ENCODE measurements around the gene NCS1. TPM values are rescaled to one million over a fixed set of nuclear protein-coding genes. Genes with fewer than 3 reads are reported as not detected.
"Not testable (repeated sequence)": the region's sequence is repeated elsewhere in the genome, so short reads cannot be mapped to it uniquely, and the experiment has no call there.

The NCS1 gene
- polyA plus RNA-seq, 3 donors: 1.3 to 5.2 (median 3.9) TPM

GRCh38 chr9:130264414-130265350, 92.5 kb downstream of the NCS1 start:
- no peak overlapping the region for H3K27ac ChIP-seq (ENCODE audit: low read depth, low read length)
- WGBS, 3 donors: 62 to 69% (median 63%) methylated on average over 18 of the region's 18 CpGs

GRCh38 chr9:130265431-130266235, 93.4 kb downstream of the NCS1 start, which contains the start of gene HMCN2:
HMCN2 (plus strand) TSS chr9:130265760; CDS start chr9:130265879, 119 bp downstream.
- H3K27ac ChIP-seq (ENCODE audit: low read depth, low read length): no peak within 1 kb of the TSS
- WGBS, 3 donors: 1 to 3% (median 3%) methylated on average over 53 to 82 of the region's 89 CpGs

- WGBS, 3 donors: 29 to 38% (median 37%) methylated on average over 34 to 41 of the region's 41 CpGs
- H3K27ac ChIP-seq (ENCODE audit: low read depth, low read length): no peak overlapping the region
Measured at GRCh38 chr9:130266236-130267098, 94.3 kb downstream of the NCS1 start.

- WGBS, 3 donors: 88 to 92% (median 88%) methylated on average over 5 of the region's 5 CpGs
Measured at GRCh38 chr9:130267930-130268329, 95.7 kb downstream of the NCS1 start.

GRCh38 chr9:130268521-130269211, 96.5 kb downstream of the NCS1 start:
- WGBS, 3 donors: 39 to 52% (median 39%) methylated on average over 16 of the region's 16 CpGs
- no peak overlapping the region for H3K27ac ChIP-seq (ENCODE audit: low read depth, low read length)

More at GRCh38 chr9:130267930-130268329, 95.7 kb downstream of the NCS1 start:
- no peak overlapping the region for H3K27ac ChIP-seq (ENCODE audit: low read depth, low read length)

- WGBS, 3 donors: 62 to 77% (median 75%) methylated on average over 6 of the region's 6 CpGs
Measured at GRCh38 chr9:130271473-130271872, 99.3 kb downstream of the NCS1 start.

GRCh38 chr9:130275156-130275555, 103.0 kb downstream of the NCS1 start:
- WGBS, 3 donors: 73 to 82% (median 75%) methylated on average over 9 of the region's 9 CpGs
- H3K27ac ChIP-seq (ENCODE audit: low read depth, low read length): no peak overlapping the region

More at GRCh38 chr9:130271473-130271872, 99.3 kb downstream of the NCS1 start:
- H3K27ac ChIP-seq (ENCODE audit: low read depth, low read length): no peak overlapping the region

GRCh38 chr9:130276121-130276520, 103.9 kb downstream of the NCS1 start:
- 51 to 98% (median 84%) methylated on average over 3 of the region's 3 CpGs for WGBS, 3 donors
- H3K27ac ChIP-seq (ENCODE audit: low read depth, low read length): no peak overlapping the region

GRCh38 chr9:130276955-130277354, 104.8 kb downstream of the NCS1 start:
- 68 to 91% (median 87%) methylated on average over 11 of the region's 11 CpGs for WGBS, 3 donors

GRCh38 chr9:130277525-130277924, 105.3 kb downstream of the NCS1 start:
- WGBS, 3 donors: 94 to 100% (median 96%) methylated on average over 1 of the region's 1 CpG
- H3K27ac ChIP-seq (ENCODE audit: low read depth, low read length): not testable (repeated sequence)

More at GRCh38 chr9:130276955-130277354, 104.8 kb downstream of the NCS1 start:
- H3K27ac ChIP-seq (ENCODE audit: low read depth, low read length): no peak overlapping the region

- no peak overlapping the region for H3K27ac ChIP-seq (ENCODE audit: low read depth, low read length)
- WGBS, 3 donors: 56 to 68% (median 65%) methylated on average over 4 of the region's 4 CpGs
Measured at GRCh38 chr9:130283539-130284248, 111.5 kb downstream of the NCS1 start.

GRCh38 chr9:130284249-130284625, 112.0 kb downstream of the NCS1 start:
- H3K27ac ChIP-seq (ENCODE audit: low read depth, low read length): no peak overlapping the region

GRCh38 chr9:130284690-130285089, 112.5 kb downstream of the NCS1 start:
- H3K27ac ChIP-seq (ENCODE audit: low read depth, low read length): no peak overlapping the region
- 82 to 91% (median 90%) methylated on average over 7 of the region's 7 CpGs for WGBS, 3 donors

More at GRCh38 chr9:130284249-130284625, 112.0 kb downstream of the NCS1 start:
- 66 to 81% (median 80%) methylated on average over 10 of the region's 10 CpGs for WGBS, 3 donors

- WGBS, 3 donors: 74 to 80% (median 78%) methylated on average over 9 of the region's 9 CpGs
- H3K27ac ChIP-seq (ENCODE audit: low read depth, low read length): no peak overlapping the region
Measured at GRCh38 chr9:130285271-130285670, 113.1 kb downstream of the NCS1 start.

GRCh38 chr9:130286072-130286770, 114.0 kb downstream of the NCS1 start:
- 84 to 89% (median 86%) methylated on average over 17 of the region's 17 CpGs for WGBS, 3 donors
- no peak overlapping the region for H3K27ac ChIP-seq (ENCODE audit: low read depth, low read length)
